Stimulated activated CD8-positive, alpha-beta memory T cell treated with anti-CD3 and anti-CD28 coated beads, Interleukin-7, amount 100 ng/mL, for 24 hours (primary cell): ENCODE measurements around the gene HIVEP1.

Source experiments
- DNase-seq: peaks from one replicate; pipeline ENCODE4 v3.0.0-alpha.2; 2020; ENCODE audit warnings: low read depth

The HIVEP1 gene

DNA sequence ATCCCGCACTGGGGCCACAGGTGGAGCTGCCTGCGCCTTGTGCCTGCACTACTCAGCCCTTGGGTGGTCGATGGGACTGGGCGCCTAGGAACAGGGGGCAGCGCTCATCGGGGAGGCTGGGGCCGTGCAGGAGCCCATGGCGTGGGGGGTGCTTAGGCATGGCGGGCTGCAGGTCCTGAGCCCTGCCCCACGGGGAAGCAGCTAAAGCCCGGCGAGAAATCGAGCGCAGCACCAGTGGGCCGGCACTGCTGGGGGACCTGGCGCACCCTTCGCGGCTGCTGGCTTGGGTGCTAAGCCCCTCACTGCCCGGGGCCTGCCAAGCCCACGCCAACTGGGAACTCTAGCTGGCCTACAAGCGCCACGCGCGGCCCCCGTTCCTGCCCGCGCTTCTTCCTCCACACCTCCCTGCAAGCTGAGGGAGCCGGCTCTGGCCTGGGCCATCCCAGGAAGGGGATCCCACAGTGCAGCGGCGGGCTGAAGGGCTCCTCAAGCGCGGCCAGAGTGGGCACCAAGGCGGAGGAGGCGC, 5.8 kb downstream of the HIVEP1 start:
- no peak for DNase-seq

DNA sequence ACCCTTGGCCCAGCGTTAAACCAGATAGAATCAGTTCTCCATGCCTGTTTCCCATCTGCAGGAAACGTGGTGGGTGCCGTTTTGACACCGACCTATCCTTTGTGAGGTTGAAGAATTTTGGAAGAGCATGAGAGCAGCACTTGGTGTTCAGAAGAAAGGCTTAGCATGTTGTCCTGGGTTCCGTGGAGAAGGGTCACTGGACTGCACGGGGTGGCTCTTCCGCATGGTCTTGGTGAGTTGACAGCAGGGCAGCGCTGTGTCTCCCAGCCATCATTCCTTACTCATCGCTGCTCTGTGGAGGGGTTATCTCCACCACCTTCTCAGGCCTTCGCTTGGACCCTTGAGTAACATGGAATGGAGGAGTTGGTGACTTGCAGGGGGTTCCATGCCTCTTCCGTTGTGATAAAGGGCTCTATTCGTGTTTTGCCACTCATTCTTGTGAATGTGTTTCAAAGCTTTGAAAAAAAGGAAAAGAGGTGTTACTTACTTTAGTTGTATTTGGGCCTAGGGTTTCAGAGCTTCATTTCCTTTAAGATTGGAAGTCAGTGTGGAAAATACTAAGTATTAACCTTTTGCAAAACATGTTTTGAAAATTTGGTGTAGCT, 8.2 kb downstream of the HIVEP1 start:
- DNase-seq: no peak

DNA sequence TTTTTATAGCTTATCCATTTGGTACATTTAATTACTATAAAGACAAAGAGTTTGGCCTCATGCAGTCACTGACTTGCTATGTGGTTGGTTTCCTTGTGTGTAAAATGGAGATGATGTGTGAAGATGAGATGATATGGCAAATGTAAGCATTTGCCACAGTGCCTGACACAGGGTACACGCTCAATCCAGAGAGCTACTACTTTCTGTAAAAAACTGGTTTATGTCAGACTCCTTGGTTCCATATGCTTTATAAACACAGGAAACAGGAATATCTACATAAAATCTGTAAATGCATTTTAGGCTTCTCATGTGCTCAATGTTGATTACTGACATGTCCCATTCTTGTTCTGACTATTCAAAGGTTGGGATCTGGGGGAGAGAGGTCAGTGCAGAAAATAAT, 10.4 kb downstream of the HIVEP1 start:
- no peak for DNase-seq

- DNase-seq: no peak
Measured at GRCh38 chr6:12022953-12023388, 10.9 kb downstream of the HIVEP1 start.

- DNase-seq: no peak
Measured at GRCh38 chr6:12024216-12024615, 12.1 kb downstream of the HIVEP1 start.

GRCh38 chr6:12024699-12025434, 12.8 kb downstream of the HIVEP1 start:
- no peak for DNase-seq

DNA sequence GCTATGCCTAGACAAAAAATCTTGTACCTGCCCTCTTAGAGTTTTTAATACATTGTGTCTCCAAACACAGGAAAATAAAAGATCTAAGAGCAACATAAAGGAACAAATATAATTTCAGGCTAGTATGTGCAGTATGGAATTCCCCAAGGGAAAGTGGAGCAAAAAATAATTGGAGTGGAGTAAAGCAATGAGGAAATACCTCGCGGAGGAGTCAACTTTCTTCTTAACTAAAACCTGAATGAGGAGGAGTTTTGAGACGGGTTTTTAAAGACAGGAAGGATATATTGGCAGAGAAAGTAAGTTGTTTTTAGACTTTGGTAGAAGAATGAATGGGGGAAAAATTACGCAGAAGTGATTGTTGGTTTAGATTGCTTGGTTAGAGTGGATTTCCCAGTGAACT, 14.0 kb downstream of the HIVEP1 start:
- DNase-seq: no peak

DNA sequence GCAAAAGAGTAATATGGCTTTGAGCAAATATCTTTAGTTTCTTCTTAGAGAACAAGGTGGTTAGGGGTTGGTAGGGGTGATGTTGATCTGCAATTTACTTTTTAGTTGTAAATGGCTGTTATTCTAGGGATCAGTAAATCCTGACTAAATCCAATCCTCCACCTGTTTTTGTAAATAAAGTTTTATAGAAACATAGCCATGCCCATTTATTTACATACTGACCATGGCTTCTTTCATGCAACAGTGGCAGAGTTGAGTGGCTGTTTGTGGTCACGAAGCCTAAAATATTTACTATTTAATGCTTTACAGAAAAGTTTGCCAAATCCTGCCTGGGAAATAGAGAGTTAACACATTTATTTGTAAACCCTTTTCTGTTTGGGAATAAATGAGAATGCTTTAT, 14.7 kb downstream of the HIVEP1 start:
- no peak for DNase-seq

DNA sequence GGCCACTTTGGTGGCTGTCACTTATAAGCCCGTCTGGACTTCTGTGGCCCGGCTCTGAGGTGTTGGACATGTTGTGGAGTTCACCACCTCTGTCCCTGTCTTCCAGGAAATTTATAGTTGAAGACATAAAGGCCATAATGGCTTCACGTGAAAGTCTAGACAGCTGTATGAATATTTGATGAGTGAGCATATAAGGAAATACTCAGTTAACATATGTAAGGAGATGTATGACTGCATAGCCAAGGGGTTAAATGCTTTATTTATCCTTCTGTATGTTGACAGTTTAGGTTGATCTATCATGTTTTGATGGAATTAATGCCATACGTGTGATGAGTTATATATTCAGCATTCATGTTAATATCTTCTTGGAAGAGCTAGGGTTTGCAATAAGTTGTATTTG, 16.1 kb downstream of the HIVEP1 start:
- no peak for DNase-seq

GRCh38 chr6:12029979-12030737, 18.0 kb downstream of the HIVEP1 start:
- DNase-seq: no peak

DNA sequence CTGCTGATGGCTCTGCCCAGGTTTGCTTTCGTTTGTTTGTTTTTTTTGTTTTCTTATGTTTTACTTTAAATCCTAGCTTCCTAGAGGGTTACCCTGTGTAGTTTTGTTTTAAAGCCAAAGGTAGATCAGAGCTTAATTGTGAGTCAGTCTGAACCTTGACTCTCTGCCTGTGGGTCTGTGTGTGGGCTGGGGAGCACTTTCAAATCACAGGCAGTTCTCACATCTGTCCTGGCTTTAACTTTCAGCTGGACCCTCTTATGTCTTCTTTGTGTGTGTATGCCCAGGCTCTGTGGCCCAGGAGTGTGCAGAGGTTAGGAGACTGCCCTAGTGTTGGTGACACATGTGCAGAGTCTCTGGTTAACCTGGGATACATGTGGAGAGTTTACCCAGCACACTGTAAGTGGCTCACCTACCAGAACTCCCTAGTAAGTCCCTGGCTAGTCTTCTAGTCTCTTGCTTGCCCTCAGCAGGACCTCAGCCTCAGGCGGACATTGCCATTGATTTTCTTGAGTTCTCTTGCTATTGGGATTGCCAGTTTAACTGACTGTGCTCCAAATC, 19.0 kb downstream of the HIVEP1 start:
- DNase-seq: no peak

DNA sequence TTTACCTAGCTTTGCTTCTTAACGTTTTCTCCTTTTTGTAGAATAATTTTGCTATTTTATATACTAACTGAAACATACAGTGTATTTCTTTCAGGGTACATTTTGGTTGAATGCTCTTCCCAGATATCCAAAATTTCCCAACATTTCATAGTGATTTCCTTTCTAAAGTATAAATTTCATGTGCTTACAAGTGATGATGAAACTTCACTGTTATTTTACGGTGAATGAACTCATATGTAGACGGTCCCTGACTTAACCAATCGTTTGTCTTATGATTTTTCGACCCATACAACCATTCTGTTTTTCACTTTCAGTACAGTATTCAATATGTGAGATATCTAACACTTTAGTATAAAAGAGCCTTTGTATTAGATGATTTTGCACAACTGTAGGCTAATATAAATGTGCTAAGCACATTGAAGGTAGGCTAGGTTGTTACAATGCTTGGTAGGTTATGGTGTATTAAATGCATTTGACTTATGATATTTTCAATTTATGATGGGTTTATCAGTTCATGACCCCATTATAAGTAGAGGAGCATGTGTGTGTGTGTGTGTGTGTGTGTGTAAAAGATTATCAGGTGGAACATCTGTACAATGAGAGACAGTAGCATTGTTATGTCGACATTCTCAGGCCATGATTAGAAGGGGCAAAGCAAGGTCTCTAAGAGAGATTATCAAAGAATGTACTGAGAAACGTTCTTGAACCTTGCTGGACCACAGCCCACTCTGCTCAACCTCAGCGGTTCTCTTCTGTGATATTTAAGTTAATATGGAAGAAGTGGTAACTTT, 20.9 kb downstream of the HIVEP1 start:
- DNase-seq: no peak

GRCh38 chr6:12033770-12034169, 21.7 kb downstream of the HIVEP1 start:
- no peak for DNase-seq

DNA sequence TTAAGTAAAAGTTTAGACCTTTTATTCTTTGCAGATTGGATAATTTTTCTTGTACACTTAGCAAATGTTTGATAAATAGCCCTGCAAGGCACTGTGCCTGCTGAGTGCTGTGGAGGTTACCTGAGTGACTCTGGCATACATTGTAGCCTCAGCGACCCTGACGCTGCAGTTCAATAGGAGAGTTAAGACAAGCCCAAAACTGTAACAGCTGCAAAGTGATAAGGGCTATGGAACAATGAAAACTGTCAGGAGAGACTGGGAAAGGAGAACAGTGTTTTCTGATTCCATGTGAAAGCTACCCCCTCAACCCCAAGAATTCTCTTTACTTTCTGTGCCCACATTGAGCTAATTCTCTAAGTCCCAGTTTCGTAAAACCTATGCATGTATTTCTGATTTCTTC, 22.2 kb downstream of the HIVEP1 start:
- no peak for DNase-seq

DNA sequence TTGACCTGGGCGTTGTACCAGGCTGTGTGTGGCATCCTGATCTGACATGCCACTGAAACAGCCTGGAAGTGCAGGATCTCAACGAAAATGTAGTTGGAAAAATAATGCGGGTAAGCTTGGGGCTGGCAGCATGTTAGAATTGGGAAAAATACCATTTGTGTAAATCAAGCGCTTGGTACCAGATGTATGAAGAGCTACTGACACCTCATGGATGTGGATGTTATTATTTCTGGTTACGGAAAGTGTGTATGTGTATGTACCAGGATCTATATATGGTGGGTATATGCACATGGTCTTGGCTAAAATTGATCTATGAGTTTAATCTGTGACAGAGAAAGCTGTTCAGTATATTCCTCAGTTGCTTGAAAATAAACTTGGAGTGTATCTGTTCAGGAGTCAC, 22.7 kb downstream of the HIVEP1 start:
- no peak for DNase-seq

DNA sequence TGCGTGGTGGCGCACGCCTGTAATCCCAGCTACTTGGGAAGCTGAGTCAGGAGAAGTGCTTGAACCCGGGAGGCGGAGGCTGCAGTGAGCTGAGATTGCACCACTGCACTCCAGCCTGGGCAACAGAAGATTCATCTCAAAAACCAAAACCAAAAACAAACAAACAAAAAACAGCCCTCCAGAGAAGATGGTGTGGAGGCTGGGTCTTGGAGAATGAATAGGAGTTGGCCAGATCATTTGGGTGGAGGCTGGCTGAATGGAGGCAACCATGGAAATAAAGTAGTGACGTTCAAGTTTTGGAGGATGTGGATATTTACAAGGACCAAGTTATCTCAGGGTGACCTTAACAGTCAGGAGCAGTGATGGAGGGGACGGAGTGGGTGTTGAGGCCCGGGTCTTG, 24.7 kb downstream of the HIVEP1 start:
- no peak for DNase-seq

GRCh38 chr6:12037798-12038197, 25.7 kb downstream of the HIVEP1 start:
- no peak for DNase-seq

DNA sequence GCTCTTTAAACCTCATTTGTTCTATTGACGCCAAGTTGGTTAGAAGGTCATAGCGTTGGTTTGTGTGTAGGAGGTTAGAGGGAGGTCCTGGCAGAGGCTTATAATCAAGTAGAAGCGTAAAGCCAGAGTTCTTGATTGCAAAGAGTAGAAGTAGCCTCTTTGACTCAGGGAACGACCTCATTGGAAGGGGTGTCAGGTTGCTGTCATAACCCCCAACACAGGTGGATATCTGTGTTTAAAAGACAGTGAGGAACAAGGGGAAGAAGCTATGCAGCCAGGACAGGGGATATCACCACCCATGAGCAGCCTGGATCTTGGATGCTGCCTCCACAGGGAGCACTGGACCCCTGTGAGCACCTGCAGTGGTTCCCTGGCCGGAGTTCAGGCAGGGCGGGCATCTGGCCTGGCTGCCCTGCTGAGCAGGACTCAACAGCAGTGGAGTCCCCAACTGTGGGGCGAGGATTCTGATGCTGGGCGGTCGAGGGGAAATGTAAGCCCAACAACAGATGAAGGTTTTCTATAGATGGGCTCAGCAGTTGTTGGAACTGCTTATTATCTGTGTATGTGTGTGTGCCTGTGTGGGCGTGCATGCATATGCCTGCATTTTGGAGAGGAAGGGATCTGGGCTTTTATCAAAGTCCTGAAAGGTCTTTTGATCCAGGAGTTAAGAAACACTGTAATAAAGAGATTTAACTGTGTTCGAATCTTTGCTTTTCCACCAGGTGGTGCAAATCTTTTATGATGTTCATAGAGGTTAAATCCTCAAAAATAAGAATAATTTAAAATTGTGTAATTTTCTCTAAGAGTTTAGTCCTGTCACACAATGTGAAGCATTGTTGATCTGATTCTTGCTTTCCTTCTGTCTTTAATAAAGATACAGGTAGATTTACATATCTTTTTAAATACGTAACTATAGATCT, 27.7 kb downstream of the HIVEP1 start:
- DNase-seq: no peak

DNA sequence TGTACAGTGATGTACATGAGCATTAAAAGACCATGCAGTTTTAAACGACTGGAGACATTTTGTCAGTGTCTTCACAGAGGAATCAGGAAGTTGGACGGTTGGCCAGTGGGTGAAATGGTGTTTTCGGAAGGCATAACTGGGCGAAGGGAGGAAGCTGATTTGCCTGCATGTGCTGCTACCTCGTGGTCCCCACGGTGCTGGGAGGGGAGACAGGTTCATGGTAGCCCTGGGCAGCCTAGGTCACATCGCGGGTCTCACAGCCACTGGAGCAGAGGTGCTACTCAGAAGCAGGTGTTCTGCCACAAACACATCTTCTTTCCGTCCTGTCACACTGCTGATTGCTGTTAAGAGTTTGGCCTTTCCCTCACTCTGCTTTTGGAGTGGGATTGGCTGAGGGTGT, 35.2 kb downstream of the HIVEP1 start:
- DNase-seq: no peak

- no peak for DNase-seq
Measured at GRCh38 chr6:12047792-12048432, 35.8 kb downstream of the HIVEP1 start.
